ENCODE measurements around the gene TPST1.
"Not testable (repeated sequence)": the region's sequence is repeated elsewhere in the genome, so short reads cannot be mapped to it uniquely, and the experiment has no call there.

Gene TPST1

GRCh38 chr7:66204822-66205740 is at the start of gene TPST1:
TSS of gene TPST1 (plus strand) at chr7:66205334. CDS start at chr7:66240426, 35,092 bp downstream.
- peak; percentile 98 for DNase-seq (ENCODE audit: low spot score)

GRCh38 chr7:66156035-66156434 is 49.1 kb upstream of the TPST1 start:
- DNase-seq (ENCODE audit: low spot score): not testable (repeated sequence)

GRCh38 chr7:66157060-66157459 is 48.1 kb upstream of the TPST1 start:
- DNase-seq (ENCODE audit: low spot score): no peak

GRCh38 chr7:66162622-66163021 is 42.5 kb upstream of the TPST1 start:
- no peak for DNase-seq (ENCODE audit: low spot score)

- no peak for DNase-seq (ENCODE audit: low spot score)
Measured at GRCh38 chr7:66163186-66163610, 41.9 kb upstream of the TPST1 start.

- DNase-seq (ENCODE audit: low spot score): no peak
Measured at GRCh38 chr7:66164356-66164755, 40.8 kb upstream of the TPST1 start.

GRCh38 chr7:66167773-66168387 is 37.3 kb upstream of the TPST1 start:
- peak; percentile 48 for DNase-seq (ENCODE audit: low spot score)

- DNase-seq (ENCODE audit: low spot score): no peak
Measured at GRCh38 chr7:66169616-66170015, 35.5 kb upstream of the TPST1 start.

- DNase-seq (ENCODE audit: low spot score): peak; percentile 25
Measured at GRCh38 chr7:66170309-66171231, 34.6 kb upstream of the TPST1 start.

- DNase-seq (ENCODE audit: low spot score): not testable (repeated sequence)
Measured at GRCh38 chr7:66172536-66173401, 32.4 kb upstream of the TPST1 start.

GRCh38 chr7:66173856-66174255 is 31.3 kb upstream of the TPST1 start:
- peak; percentile 8 for DNase-seq (ENCODE audit: low spot score)

GRCh38 chr7:66175006-66175405 is 30.1 kb upstream of the TPST1 start:
- DNase-seq (ENCODE audit: low spot score): not testable (repeated sequence)

- DNase-seq (ENCODE audit: low spot score): peak; percentile 18
Measured at GRCh38 chr7:66176914-66177313, 28.2 kb upstream of the TPST1 start.

- DNase-seq (ENCODE audit: low spot score): no peak
Measured at GRCh38 chr7:66178258-66178657, 26.9 kb upstream of the TPST1 start.

- DNase-seq (ENCODE audit: low spot score): no peak
Measured at GRCh38 chr7:66181329-66181728, 23.8 kb upstream of the TPST1 start.

- DNase-seq (ENCODE audit: low spot score): no peak
Measured at GRCh38 chr7:66181845-66182244, 23.3 kb upstream of the TPST1 start.

- DNase-seq (ENCODE audit: low spot score): no peak
Measured at GRCh38 chr7:66182920-66183319, 22.2 kb upstream of the TPST1 start.

- DNase-seq (ENCODE audit: low spot score): peak; percentile 85
Measured at GRCh38 chr7:66183700-66184099, 21.4 kb upstream of the TPST1 start.

GRCh38 chr7:66185680-66186187 is 19.4 kb upstream of the TPST1 start:
- DNase-seq (ENCODE audit: low spot score): no peak

GRCh38 chr7:66186991-66187390 is 18.1 kb upstream of the TPST1 start:
- no peak for DNase-seq (ENCODE audit: low spot score)

GRCh38 chr7:66187905-66188304 is 17.2 kb upstream of the TPST1 start:
- DNase-seq (ENCODE audit: low spot score): peak; percentile 92
